ENCODE results near the gene PTPRA.
A peak's percentile ranks its signal among the peaks of the same experiment; 100 is the strongest.

Gene PTPRA

DNA sequence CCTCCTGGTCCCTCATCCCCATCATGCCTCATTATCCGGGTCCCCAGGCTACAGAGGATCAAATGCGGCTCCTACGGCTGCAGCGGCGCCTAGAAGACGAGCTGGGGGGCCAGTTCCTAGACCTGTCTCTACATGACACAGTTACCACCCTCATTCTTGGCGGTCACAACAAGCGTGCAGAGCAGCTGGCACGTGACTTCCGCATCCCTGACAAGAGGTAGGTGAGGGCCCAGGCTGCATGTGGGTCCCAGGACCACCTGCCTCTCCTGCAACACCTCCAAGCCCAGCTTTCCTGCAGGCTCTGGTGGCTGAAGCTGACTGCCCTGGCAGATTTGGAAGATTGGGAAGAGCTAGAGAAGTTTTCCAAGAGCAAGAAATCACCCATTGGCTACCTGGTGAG is 8.2 kb upstream of the PTPRA start:
- Mint-ChIP-seq H3K4me3 (peak overlapping the region; percentile 19), H3K9me3 (no peaks in the 10 kb centered on the region), H3K4me1 (peaks cover 24% of the 10 kb centered on the region), H3K36me3 (ENCODE audit: insufficient read depth) (peaks cover 18% of the 10 kb centered on the region), H3K27ac (ENCODE audit: low read depth) (peak overlapping the region; percentile 6), H3K27me3 (no peaks in the 10 kb centered on the region)
- DNase-seq (ENCODE audit: low spot score in 2 of 2) (no peak), ATAC-seq (replicated peaks; ENCODE audit: extremely low read depth, poor library complexity, severe bottlenecking) (no peak)

- no peaks in the 10 kb centered on the region for H3K27me3 Mint-ChIP-seq
- DNase-seq (ENCODE audit: low spot score in 2 of 2) = peak; percentile 37 to 42
- peak overlapping the region; percentile 19 for H3K4me3 Mint-ChIP-seq
- H3K9me3 Mint-ChIP-seq = no peaks in the 10 kb centered on the region
- peak overlapping the region; percentile 6 for H3K27ac Mint-ChIP-seq (ENCODE audit: low read depth)
- H3K4me1 Mint-ChIP-seq = peaks cover 24% of the 10 kb centered on the region
- peak; percentile 70 for ATAC-seq (replicated peaks; ENCODE audit: extremely low read depth, poor library complexity, severe bottlenecking)
- peaks cover 17% of the 10 kb centered on the region for H3K36me3 Mint-ChIP-seq (ENCODE audit: insufficient read depth)
These were observed 7.7 kb upstream of the PTPRA start for GRCh38 chr20:2865630-2866029.

DNA sequence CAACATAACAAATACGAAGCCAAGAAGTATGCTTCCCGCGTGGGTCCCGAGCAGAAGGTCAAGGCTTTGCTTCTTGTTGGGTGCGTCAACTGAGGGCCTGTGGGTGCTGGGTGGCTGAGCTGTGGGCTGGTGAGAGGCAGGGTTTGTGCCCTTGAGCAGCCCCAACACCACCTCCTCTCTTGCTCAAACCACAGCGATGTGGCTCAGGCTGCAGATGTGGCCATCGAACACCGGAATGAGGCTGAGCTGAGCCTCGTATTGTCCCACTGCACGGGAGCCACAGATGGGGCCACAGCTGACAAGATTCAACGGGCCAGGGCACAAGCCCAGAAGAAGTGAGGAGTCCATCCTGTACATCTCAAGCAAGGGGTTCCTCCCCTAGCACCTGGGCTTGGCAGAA is 7.0 kb upstream of the PTPRA start:
- peak; percentile 55 for ATAC-seq (replicated peaks; ENCODE audit: extremely low read depth, poor library complexity, severe bottlenecking)
- peaks cover 13% of the 10 kb centered on the region for H3K36me3 Mint-ChIP-seq (ENCODE audit: insufficient read depth)
- H3K27me3 Mint-ChIP-seq = no peaks in the 10 kb centered on the region
- peaks cover 29% of the 10 kb centered on the region for H3K4me1 Mint-ChIP-seq
- H3K9me3 Mint-ChIP-seq = no peaks in the 10 kb centered on the region
- peak overlapping the region; percentile 6 for H3K27ac Mint-ChIP-seq (ENCODE audit: low read depth)
- peak overlapping the region; percentile 19 for H3K4me3 Mint-ChIP-seq
- DNase-seq (ENCODE audit: low spot score in 2 of 2) = no peak

DNA sequence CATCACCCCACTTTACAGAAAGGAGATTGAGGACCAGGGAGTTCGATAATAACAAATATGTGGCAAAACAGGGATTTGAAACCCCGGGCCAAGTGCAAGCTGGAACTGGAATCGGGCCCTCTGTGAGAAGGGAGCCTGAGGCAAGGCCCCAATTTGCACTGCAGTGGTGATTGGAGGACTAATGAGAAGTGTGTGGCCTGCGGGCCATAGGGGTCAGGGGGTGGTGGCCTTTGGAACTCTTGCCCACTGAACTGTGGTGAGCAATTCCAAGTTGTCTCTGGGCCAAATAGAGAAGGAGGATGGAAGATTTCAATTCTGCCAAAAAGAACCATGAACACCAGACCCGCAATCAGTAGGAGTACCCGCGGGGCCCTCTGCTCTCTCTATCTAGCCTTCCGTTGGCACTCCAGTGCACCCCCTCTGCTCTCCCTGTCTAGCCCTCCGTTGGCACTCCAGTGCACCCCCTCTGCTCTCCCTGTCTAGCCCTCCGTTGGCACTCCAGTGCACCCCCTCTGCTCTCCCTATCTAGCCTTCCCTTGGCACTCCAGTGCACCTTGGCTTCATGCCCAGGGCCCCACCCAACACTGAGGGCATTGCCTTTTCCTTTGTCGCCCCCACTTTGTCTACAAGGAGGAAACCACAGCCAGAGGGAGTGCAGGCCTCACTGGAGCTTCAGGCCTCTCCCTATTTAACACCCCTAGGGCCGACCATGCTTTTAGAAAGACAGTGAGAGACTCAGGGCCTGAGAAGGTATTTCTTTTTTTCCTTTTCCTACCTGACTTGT is 6.0 kb upstream of the PTPRA start:
- peak overlapping the region; percentile 75 for H3K27ac Mint-ChIP-seq (ENCODE audit: low read depth)
- H3K4me1 Mint-ChIP-seq = peaks cover 35% of the 10 kb centered on the region
- H3K36me3 Mint-ChIP-seq (ENCODE audit: insufficient read depth) = peaks cover 13% of the 10 kb centered on the region
- H3K4me3 Mint-ChIP-seq = peak overlapping the region; percentile 47
- no peaks in the 10 kb centered on the region for H3K9me3 Mint-ChIP-seq
- H3K27me3 Mint-ChIP-seq = no peaks in the 10 kb centered on the region
- no peak for DNase-seq (ENCODE audit: low spot score in 2 of 2)
- ATAC-seq (replicated peaks; ENCODE audit: extremely low read depth, poor library complexity, severe bottlenecking) = no peak

DNA sequence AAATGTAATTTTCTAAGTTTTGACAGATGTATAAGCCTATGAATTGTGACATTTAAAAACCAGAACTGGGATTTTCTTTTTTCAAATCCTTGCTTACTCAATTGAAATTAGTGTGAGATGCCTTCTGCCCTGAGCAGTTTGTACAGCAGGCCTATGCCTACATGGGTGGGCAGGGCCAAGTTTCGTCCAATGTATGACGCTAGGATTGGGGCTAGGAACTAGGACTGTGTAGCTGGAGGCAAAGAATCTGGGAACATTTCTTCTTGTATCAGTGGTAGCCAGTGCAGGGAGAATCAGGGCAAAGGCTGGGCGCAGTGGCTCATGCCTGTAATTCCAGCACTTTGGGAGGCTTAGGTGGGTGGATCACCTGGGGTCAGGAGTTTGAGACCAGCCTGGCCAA is 3.9 kb upstream of the PTPRA start:
- Mint-ChIP-seq H3K4me3 (no peak overlapping the region), H3K27ac (ENCODE audit: low read depth) (no peak overlapping the region), H3K4me1 (peaks cover 44% of the 10 kb centered on the region), H3K36me3 (ENCODE audit: insufficient read depth) (peaks cover 17% of the 10 kb centered on the region), H3K9me3 (no peaks in the 10 kb centered on the region), H3K27me3 (no peaks in the 10 kb centered on the region)
- ATAC-seq (replicated peaks; ENCODE audit: extremely low read depth, poor library complexity, severe bottlenecking) = no peak
- no peak for DNase-seq (ENCODE audit: low spot score in 2 of 2)

GRCh38 chr20:2871111-2871465 is 2.2 kb upstream of the PTPRA start:
- Mint-ChIP-seq H3K36me3 (ENCODE audit: insufficient read depth) (peaks cover 12% of the 10 kb centered on the region), H3K9me3 (no peaks in the 10 kb centered on the region), H3K27ac (ENCODE audit: low read depth) (no peak overlapping the region), H3K4me3 (peak overlapping the region; percentile 90), H3K4me1 (peaks cover 49% of the 10 kb centered on the region), H3K27me3 (no peaks in the 10 kb centered on the region)
- DNase-seq (ENCODE audit: low spot score in 2 of 2) (no peak), ATAC-seq (replicated peaks; ENCODE audit: extremely low read depth, poor library complexity, severe bottlenecking) (no peak)

DNA sequence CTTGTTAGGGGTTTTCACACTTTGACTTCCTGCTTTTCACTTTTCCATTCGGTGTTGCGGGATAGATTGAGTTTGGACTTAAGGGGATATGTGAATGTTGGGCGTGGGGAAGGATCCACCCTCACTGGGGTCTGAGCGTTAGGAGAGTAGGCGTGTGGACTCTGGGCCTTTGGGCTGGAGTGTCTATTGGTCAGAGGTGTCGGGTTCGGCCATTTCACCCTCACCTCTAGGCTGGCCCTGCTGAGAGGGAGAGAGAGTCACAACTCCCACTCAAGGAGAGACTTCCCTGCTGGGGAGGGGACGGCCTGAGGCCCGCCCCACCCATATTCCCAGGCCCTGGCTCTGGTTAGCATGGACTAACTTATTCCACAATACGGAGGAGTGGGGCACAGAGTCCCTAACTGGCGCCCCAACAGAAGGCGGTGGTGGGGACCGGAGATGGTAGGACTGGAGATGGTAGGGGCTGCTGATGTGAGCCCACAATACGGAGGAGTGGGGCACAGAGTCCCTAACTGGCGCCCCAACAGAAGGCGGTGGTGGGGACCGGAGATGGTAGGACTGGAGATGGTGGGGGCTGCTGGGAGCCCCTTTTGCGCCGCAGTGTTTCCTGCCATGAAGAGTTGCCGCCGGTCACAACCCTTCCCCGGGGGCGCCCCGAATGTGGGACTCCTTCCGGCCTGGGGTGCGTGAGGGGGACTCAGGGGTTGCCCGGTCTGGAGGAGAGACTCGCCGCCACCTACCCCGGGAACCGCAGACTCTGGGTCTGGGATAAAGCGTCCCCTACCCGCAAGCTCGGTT is 1.4 kb upstream of the PTPRA start:
- H3K27me3 Mint-ChIP-seq = no peaks in the 10 kb centered on the region
- H3K9me3 Mint-ChIP-seq = no peaks in the 10 kb centered on the region
- no peak overlapping the region for H3K27ac Mint-ChIP-seq (ENCODE audit: low read depth)
- H3K36me3 Mint-ChIP-seq (ENCODE audit: insufficient read depth) = peaks cover 8% of the 10 kb centered on the region
- no peak for ATAC-seq (replicated peaks; ENCODE audit: extremely low read depth, poor library complexity, severe bottlenecking)
- peaks cover 55% of the 10 kb centered on the region for H3K4me1 Mint-ChIP-seq
- DNase-seq (ENCODE audit: low spot score in 2 of 2) = no peak
- H3K4me3 Mint-ChIP-seq = peak overlapping the region; percentile 90

DNA sequence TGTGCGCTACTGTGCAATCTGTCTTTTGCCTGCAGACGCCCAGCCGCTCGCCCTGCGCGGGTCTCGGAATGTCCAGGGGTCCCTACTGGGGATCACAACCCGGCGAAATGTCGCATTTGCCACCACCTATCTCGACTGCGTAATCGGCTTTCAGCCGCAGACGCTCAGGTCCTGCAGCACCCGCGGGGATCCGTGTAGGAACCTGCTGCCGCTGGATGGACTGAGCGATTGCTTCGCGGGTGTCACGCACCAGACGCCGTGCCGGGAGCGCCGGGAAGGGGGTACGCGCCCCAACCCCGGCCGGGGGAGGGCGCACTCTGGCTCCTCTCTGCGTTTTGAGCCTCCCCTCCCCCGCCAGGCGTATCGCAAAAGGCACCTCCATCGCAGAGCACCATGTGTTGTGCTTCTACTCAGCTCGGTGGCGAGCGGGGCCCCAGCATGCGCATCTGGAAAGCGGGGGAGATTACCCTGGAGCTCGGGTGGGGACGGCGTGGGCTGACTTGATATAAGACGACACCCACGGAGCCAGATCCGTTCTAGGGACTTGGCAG is 747 bp upstream of the PTPRA start:
- peak overlapping the region; percentile 49 for H3K27ac Mint-ChIP-seq (ENCODE audit: low read depth)
- peak overlapping the region; percentile 90 for H3K4me3 Mint-ChIP-seq
- peaks cover 10% of the 10 kb centered on the region for H3K36me3 Mint-ChIP-seq (ENCODE audit: insufficient read depth)
- H3K4me1 Mint-ChIP-seq = peaks cover 50% of the 10 kb centered on the region
- ATAC-seq (replicated peaks; ENCODE audit: extremely low read depth, poor library complexity, severe bottlenecking) = peak; percentile 61
- no peaks in the 10 kb centered on the region for H3K9me3 Mint-ChIP-seq
- peak; percentile 54 to 60 for DNase-seq (ENCODE audit: low spot score in 2 of 2)
- H3K27me3 Mint-ChIP-seq = no peaks in the 10 kb centered on the region

GRCh38 chr20:2873747-2874041 is 413 bp downstream of the PTPRA start:
- Mint-ChIP-seq H3K4me3 (peak overlapping the region; percentile 90), H3K27me3 (no peaks in the 10 kb centered on the region), H3K27ac (ENCODE audit: low read depth) (peak overlapping the region; percentile 76), H3K9me3 (no peaks in the 10 kb centered on the region), H3K36me3 (ENCODE audit: insufficient read depth) (peaks cover 15% of the 10 kb centered on the region), H3K4me1 (peaks cover 53% of the 10 kb centered on the region)
- DNase-seq (ENCODE audit: low spot score in 2 of 2) (peak in 1 of 2 donors; percentile 38), ATAC-seq (replicated peaks; ENCODE audit: extremely low read depth, poor library complexity, severe bottlenecking) (peak; percentile 21)

- ATAC-seq (replicated peaks; ENCODE audit: extremely low read depth, poor library complexity, severe bottlenecking) (no peak), DNase-seq (ENCODE audit: low spot score in 2 of 2) (no peak)
- H3K27me3 Mint-ChIP-seq = no peaks in the 10 kb centered on the region
- peak overlapping the region; percentile 76 for H3K27ac Mint-ChIP-seq (ENCODE audit: low read depth)
- peaks cover 15% of the 10 kb centered on the region for H3K36me3 Mint-ChIP-seq (ENCODE audit: insufficient read depth)
- no peaks in the 10 kb centered on the region for H3K9me3 Mint-ChIP-seq
- peak overlapping the region; percentile 90 for H3K4me3 Mint-ChIP-seq
- H3K4me1 Mint-ChIP-seq = peaks cover 59% of the 10 kb centered on the region
These were observed 1.2 kb downstream of the PTPRA start for GRCh38 chr20:2874456-2874855.

DNA sequence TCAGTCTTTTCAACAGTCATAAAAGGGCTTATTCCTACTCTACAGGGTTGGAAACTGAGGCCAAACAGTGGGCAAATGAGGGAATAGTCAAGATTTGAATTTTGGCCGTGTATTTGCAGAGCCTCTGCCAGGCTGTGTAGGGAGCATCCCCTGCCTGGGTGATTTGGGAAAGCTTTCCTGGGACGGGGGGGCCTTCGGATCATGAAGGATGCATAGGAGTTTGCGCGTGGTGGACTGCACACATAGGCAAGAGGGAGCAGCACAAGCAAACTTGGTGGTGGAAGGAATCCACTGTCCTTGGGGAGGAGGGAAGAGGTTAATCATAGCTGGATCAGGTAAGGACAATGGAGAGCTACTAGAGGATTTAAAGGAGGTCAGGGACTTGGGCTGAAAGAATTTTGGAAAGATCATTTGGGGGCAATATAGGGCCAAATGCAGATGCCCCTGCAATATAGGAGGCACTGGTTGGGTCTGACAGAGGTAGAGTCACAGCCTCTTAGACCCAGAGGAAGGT is 2.5 kb downstream of the PTPRA start:
- DNase-seq (ENCODE audit: low spot score in 2 of 2) = no peak
- no peak for ATAC-seq (replicated peaks; ENCODE audit: extremely low read depth, poor library complexity, severe bottlenecking)
- no peak overlapping the region for H3K27ac Mint-ChIP-seq (ENCODE audit: low read depth)
- peak overlapping the region; percentile 90 for H3K4me3 Mint-ChIP-seq
- no peaks in the 10 kb centered on the region for H3K9me3 Mint-ChIP-seq
- H3K27me3 Mint-ChIP-seq = no peaks in the 10 kb centered on the region
- peaks cover 19% of the 10 kb centered on the region for H3K36me3 Mint-ChIP-seq (ENCODE audit: insufficient read depth)
- peaks cover 71% of the 10 kb centered on the region for H3K4me1 Mint-ChIP-seq

GRCh38 chr20:2878515-2878914 is 5.2 kb downstream of the PTPRA start:
- H3K36me3 Mint-ChIP-seq (ENCODE audit: insufficient read depth) = peaks cover 14% of the 10 kb centered on the region
- no peaks in the 10 kb centered on the region for H3K9me3 Mint-ChIP-seq
- no peak overlapping the region for H3K4me3 Mint-ChIP-seq
- no peaks in the 10 kb centered on the region for H3K27me3 Mint-ChIP-seq
- ATAC-seq (replicated peaks; ENCODE audit: extremely low read depth, poor library complexity, severe bottlenecking) (no peak), DNase-seq (ENCODE audit: low spot score in 2 of 2) (no peak)
- peak overlapping the region; percentile 66 for H3K27ac Mint-ChIP-seq (ENCODE audit: low read depth)
- H3K4me1 Mint-ChIP-seq = peaks cover 58% of the 10 kb centered on the region

GRCh38 chr20:2879146-2879545 is 5.9 kb downstream of the PTPRA start:
- DNase-seq (ENCODE audit: low spot score in 2 of 2) (no peak), ATAC-seq (replicated peaks; ENCODE audit: extremely low read depth, poor library complexity, severe bottlenecking) (no peak)
- Mint-ChIP-seq H3K9me3 (no peaks in the 10 kb centered on the region), H3K27me3 (no peaks in the 10 kb centered on the region), H3K36me3 (ENCODE audit: insufficient read depth) (peaks cover 15% of the 10 kb centered on the region), H3K4me3 (no peak overlapping the region), H3K27ac (ENCODE audit: low read depth) (peak overlapping the region; percentile 66), H3K4me1 (peaks cover 65% of the 10 kb centered on the region)
